ENCODE data around the gene AGAP1.

Gene AGAP1

DNA sequence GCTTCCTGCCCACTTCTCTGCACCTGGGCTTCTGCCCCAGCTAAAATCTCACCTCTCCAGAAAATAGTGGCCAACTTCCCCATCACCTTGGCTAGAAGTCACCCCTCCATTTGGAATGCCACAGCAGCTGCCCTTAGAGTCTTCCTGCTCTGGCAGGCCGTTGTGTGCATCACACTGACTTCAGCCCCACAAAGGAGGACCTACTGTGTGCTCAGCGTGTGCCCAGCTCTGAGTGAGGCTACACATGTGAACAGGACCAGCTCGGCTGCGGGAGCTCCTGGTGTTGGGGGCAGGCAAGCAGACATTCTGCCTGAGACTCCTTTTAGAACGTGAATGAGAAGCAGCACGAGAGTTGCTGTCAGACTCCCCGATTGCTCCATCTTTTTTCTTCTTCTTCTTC lies 78.7 kb downstream of the AGAP1 start:
- DNase-seq = no peak

DNA sequence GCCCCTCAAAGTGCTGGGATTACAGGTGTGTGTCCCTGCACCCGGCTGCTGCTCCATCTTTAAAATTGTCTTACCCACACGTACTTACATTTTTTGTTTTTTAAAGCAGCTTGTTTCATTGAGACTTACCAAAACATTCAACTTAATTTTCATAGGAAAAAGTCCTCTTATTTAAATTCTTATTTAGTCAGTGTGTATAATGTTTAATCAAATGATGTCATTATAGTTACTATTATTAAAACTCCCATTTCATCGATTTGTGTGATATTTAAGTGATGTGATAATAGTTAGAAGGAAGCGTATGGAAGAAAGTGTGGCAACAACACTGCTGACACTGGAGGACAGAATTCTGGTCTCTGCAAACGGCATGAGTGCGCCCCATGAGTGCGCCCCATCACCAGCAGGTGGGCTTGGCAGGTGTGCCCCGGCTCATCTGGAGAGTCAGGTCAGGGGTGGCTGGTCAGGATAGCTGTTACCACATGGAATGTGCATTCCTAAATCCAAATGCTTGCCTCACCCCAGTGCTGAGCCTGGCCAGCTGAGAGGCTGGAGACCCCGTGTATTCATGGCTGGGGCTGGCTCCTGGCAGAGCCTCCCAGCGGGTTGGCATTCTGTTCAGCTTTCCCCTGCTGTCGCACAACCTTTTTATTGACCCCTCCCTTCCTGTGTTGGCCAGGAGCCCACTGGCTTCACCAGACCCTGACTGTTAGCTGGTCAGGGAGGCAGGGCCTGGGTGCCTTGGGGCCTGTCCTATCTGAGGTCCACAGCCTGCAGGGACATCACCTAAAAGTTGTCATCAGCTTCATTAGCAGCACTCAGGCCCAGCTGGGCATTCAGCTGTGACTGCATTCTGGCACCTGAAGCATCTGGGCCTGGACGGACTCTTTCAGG lies 79.7 kb downstream of the AGAP1 start:
- DNase-seq = no peak

GRCh38 chr2:235575431-235575830 lies 81.6 kb downstream of the AGAP1 start:
- no peak for DNase-seq

DNA sequence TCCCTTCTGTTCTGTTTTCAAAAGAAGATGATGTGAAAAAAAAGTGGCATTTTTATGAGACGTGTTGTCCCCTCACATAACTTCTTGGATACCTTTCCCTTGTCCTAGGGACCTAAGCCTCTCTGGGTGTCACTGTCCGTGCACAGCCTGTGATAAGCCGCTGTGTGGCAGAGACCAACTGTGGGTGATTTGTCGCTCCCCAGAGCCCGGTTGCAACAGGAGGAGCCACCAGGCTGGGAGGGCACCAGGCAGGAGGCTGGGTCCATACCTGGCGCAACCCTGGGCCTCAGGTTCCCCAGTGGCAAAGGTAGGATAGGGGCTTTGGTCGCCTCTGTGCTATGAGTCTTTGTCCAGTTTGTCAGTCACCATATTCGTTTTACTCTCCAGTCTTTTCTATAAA lies 82.1 kb downstream of the AGAP1 start:
- DNase-seq = no peak

DNA sequence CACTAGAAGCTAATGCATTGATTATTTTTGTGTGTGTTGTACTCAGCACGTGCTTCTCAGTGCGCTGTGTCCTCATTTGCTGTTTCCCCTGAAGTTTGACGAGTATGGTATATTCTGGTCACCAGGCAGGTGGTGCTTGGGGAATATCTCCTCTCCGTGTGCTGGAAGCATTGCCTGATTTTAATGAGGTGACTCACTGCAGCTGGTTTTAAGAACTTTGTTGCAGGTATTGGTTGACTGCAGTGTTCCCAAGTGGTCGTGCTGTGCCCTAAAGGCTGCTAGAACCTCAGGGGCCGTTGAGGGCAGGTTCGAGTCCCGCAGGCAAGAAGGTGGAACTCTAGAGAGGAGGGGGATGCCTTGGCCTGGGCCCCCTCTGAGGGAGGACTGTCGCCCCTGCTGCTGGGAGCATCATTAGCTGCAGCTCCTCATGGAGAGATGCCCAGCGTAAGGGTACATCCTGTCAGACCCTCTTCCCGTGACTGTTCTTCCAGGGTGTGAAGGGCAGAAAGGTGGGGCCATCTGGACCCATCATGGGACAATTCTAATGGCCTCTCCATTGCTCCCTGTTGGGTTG lies 82.6 kb downstream of the AGAP1 start:
- DNase-seq = no peak

GRCh38 chr2:235577404-235578330 lies 83.8 kb downstream of the AGAP1 start:
- DNase-seq = no peak

GRCh38 chr2:235579128-235579527 lies 85.3 kb downstream of the AGAP1 start:
- DNase-seq = no peak

DNA sequence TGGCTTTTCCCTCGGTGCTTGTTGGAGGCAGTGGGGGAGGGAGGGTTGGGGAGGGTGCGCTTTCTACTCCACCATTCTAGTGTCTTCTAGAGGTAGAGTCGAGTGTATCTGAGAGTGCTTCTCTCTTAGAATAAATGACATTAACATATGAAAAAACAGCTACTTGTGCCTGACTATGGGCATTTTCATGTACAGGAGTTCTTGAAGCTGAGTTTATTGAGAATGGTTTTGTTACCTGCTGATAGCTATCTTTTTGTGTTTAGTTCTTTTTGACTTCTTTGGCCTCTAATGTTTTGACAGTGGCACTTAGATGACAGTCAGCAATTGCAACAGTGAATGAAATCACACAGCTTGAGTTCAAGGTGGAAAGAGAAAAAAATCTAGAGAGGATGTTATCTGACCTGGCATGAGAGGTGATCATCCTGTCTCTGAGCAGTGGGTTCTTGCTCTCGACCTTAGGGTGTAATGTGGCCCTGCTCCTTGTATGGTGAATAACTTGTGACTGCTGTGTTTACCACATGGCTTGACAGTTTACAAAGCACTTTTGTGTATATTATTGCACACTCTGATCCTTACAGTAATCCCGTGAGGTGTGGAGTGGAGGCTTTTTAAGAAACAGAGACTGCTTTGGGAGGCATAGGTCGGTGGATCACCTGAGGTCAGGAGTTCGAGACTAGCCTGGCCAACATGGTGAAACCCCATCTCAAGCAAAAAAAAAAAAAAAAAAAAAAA lies 86.7 kb downstream of the AGAP1 start:
- DNase-seq = no peak

DNA sequence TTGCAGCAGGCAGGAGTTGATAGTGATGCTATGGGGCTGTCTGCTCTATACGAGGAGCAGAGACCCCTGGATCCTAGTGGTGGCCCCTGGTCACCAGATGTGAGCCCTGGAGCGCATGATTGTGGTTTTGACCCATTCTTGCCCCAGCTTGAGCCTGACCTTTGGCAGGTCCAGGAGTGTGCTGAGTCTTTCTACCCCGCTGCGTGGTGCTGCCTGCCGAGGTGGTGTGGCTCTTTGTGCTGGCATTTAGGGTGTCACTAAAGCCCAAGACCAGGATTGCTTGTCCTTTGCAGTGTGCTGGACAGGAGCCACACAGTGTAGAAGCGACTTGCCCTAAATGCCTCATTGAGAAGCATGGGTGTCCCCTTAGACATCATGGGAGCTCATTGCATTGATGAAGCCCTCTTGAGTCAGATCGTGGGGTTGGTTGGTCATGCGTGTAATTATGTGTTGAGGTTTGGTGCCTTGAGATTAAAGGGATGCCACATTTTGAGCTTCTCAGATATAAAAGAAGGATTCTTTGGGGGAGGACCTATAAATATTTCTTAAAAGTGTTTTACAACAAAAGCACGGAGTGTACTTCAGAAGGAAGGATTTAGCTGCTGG lies 88.3 kb downstream of the AGAP1 start:
- DNase-seq = no peak

DNA sequence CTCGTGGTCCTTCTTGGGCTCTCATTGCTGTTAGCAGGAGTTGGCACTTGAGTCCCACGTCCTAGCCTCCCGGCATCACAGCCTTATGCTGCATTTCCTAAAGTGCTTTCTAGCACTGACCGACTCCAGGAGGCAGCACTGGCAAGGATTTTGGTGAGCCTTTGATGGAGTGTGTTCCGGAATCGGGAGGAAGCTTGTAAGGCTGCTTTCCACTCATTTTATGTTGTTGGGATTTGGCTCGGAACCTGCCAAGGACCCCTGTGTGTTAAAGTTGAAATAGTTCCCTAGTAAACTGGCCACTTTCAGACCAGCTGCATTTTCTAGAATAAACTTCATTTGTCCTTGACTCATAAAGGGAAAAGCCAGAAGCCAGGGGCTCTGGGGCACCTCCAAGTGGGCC lies 88.9 kb downstream of the AGAP1 start:
- DNase-seq = no peak

- DNase-seq = no peak
These were observed 89.3 kb downstream of the AGAP1 start for GRCh38 chr2:235583144-235583543.

DNA sequence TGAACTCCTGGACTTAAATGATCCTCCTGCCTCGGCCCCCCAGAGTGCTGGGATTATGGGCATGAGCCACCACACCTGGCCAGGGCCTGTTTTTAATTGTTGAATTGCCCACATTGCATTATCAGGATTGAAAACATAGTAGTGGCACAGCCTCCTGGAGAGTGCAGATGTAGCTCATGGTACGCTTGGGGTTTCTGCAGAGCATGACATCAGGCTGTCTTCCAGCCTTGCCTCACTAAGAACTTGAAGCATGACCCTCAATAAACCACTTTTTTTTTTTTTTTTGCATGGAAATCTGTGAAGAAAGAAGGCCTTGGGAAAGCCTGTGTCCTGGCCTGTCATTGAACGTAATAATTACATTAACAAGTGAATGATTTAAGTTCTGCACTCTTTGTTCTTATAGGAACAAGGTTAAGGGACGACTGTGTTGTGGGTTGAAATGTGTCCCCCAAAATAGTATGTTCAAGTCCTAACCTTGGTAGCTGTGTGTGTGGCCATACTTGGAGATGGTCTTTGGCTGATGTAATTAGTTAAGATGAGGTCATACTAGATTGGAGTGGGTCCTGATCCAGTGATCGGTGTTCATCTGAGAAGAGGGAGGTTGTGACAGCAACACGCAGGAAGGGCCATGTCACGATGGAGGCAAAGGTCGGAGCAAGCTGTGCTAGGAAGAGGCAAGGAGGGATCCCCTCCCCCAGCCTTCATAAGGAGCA lies 90.2 kb downstream of the AGAP1 start:
- DNase-seq = no peak

DNA sequence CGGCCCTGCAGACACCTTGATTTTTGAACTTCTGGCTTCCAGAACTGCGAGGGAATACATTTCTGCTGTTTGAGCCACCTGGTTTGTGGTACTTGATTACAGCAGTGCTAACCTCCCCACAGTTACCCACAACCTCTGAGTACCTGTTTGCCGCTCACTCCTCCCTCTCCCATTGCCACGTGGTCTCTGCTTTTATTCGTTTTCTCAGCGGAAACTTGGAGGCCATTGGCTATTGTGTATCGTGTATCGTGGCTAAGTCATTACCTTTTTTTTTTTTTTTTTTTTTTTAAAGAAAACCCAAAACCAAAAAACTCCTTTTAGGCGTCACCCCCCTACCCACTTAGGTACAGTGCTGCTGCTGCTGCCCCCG lies 90.8 kb downstream of the AGAP1 start:
- DNase-seq = no peak

DNA sequence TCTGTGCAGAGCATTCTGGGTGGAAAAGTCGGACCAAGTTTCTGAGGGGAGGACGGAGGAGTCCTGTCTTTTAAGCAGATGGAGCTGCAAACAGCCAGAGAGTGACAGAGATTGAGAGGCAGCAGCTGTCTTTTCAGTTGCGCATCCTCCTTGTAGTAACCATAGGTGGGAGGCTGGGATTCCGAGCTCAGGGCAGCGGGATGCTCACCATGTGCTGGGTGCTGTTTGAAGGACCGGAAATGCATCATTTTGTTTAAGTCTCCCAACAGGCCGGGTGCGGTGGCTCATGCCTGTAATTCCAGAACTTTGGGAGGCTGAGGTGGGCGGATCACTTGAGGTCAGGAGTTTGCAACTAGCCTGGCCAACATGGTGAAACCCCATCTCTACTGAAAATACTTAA lies 93.4 kb downstream of the AGAP1 start:
- no peak for DNase-seq

- no peak for DNase-seq
These were observed 94.9 kb downstream of the AGAP1 start for GRCh38 chr2:235588750-235589149.

DNA sequence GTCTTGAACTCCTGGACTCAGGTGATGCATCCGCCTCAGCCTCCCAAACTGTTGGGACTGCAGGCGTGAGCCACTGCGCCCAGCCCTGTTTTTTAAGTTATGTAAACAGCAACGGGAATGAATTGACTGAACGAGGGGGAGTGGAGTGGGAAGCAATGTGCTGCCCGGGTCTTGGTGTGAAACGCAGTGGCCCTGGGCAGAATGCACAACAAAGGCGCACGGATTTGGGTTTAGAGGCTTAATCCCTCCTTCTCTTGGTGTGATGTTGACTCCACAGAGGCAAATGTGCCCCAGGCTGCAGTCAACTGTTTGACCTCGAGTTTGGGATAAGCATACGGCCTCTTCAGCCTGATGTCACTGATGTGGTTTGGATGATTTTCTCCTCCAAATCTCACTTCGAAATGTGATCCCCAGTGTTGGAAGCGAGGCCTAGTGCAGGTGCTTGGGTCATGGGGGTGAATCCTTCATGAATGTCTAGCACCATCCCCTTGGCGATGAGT lies 97.4 kb downstream of the AGAP1 start:
- DNase-seq = no peak

DNA sequence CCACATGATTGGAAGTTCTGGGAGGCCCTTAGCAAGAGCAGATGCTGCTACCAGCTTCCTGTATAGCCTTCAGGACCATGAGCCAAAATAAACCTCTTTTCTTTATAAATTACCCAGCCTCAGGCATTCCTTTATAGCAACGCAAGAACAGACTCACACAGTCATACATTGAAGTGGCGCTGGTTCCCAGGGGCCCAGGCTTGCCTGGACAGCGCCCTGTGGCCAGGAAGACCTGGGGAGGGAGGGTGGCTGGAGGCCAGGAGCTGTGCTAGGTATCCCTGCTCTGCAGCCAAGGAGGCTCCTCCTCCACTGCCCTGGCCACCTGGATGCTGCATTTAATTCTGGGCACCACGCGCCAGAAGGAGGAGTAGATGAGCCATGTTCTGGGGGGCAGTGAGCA lies 98.1 kb downstream of the AGAP1 start:
- DNase-seq = peak; percentile 8

DNA sequence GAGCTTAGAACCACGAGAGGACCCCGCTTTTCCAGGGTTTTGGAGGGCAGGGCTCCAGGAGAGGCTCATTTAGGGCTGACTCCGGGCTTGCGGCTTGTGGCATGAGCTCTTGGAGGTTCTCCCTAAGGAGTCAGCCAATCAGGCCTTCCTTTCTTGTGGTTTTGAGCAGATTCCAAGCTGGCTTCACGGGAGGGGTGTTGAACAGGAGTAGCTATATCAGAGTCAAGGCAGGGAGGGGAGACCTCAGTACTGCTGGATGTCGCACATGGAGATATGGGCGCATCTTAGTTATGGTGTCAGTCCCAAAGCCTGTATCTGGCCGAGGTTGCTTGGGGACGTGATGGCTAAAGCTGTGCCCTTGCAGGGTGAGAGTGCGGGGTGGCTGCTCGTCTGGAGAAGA lies 98.6 kb downstream of the AGAP1 start:
- no peak for DNase-seq

GRCh38 chr2:235592836-235593235 lies 99.0 kb downstream of the AGAP1 start:
- no peak for DNase-seq

DNA sequence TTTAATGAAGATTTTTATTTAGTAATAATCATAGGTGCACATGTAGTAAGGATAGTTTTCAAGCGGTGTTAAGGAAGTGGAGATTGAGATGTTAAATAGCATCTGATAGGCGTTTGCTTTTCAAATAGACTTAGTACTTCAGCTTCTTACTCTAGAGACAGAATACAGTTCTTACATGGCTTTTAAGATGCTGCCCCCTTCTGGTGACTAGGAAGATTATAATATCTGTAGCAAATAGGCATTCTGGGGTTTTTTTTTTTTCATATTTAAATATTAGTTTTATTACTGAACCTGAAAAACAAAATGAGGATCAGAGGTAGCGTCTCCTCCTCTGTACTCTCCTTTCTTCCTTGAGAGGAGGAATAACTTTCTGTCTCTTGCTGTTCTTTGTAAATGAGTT lies 100.2 kb downstream of the AGAP1 start:
- peak; percentile 69 for DNase-seq

GRCh38 chr2:235594964-235595363 lies 101.1 kb downstream of the AGAP1 start:
- no peak for DNase-seq

Measured in EL (cell line).